HUES6 (cell line): ENCODE results near the gene AKR1C2.
"Not testable (repeated sequence)": the region's sequence is repeated elsewhere in the genome, so short reads cannot be mapped to it uniquely, and the experiment has no call there.

Experiments used
- H3K27ac ChIP-seq: 2 replicates; pipeline ENCODE4 v1.7.0; 2013; ENCODE audit warnings: low read depth, mild to moderate bottlenecking, low read length, inconsistent platforms
- H3K27me3 ChIP-seq: 2 replicates; pipeline ENCODE4 v1.6.1; 2013; ENCODE audit warnings: low read length; ENCODE audit not compliant: control insufficient read depth, insufficient read depth
- H3K36me3 ChIP-seq: 2 replicates; pipeline ENCODE4 v1.6.1; 2013; ENCODE audit warnings: low read length; ENCODE audit not compliant: control insufficient read depth, insufficient read depth
- H3K4me1 ChIP-seq: 2 replicates; pipeline ENCODE4 v1.6.1; 2013; ENCODE audit warnings: low read length; ENCODE audit not compliant: control insufficient read depth, insufficient read depth
- H3K4me3 ChIP-seq: 2 replicates; pipeline ENCODE4 v1.5.1; 2013; ENCODE audit warnings: low read depth, low read length
- H3K9ac ChIP-seq: one replicate; pipeline ENCODE4 v1.6.1; 2013; ENCODE audit warnings: mild to moderate bottlenecking, low read length
- H3K9me3 ChIP-seq: 2 replicates; pipeline ENCODE4 v1.6.1; 2013; ENCODE audit warnings: low read depth, low read length; ENCODE audit not compliant: control insufficient read depth, insufficient read depth

The AKR1C2 gene

DNA sequence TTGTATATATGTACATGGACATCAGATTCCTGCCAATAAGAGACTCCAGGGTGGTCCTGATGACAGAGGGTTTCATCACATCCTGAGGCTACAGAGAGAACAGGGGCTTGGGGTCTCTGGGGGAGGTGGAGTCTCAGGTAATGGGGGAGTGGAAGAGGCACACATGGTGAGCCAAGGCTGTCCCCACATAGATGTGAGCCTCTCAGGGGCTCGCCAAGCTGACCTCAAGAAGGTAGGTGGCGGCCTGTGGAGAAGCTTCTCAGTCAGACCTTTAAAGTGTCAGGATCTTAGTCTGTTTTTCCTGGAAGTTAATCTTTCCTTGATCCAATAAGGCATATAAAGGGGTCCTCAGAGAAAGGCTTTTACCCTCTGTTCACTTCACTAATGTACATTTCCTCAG lies 62.7 kb downstream of the AKR1C2 start:
- H3K4me1 ChIP-seq = peaks cover 14% of the 10 kb centered on the region
- H3K36me3 ChIP-seq, H3K9ac ChIP-seq, H3K9me3 ChIP-seq, H3K4me3 ChIP-seq, H3K27me3 ChIP-seq, H3K27ac ChIP-seq: not testable (repeated sequence)

DNA sequence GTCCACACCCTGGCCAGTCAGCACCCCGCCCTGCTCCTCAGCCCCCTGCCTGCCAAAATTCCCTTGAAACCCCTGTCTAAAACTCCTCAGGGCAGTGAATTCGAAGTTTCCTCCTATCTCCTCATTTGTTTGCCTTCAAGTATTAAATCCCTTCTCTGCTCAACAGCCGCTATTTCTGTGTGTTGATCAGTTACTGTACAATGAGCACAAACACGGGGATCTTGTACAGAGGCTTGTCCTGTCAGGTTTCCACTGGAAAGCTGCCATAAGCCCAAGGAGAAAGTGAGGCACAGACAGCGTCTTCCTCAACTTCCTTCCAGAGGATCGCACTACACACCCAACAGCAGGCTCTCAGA lies 63.6 kb downstream of the AKR1C2 start:
- H3K9me3 ChIP-seq, H3K4me3 ChIP-seq, H3K36me3 ChIP-seq, H3K9ac ChIP-seq, H3K27ac ChIP-seq, H3K27me3 ChIP-seq: not testable (repeated sequence)
- peaks cover 12% of the 10 kb centered on the region for H3K4me1 ChIP-seq

- H3K9ac ChIP-seq = no peak overlapping the region
- H3K4me1 ChIP-seq = peaks cover 6% of the 10 kb centered on the region
- no peaks in the 10 kb centered on the region for H3K36me3 ChIP-seq
- no peaks in the 10 kb centered on the region for H3K27me3 ChIP-seq
- H3K4me3 ChIP-seq = no peak overlapping the region
- H3K9me3 ChIP-seq = no peaks in the 10 kb centered on the region
- H3K27ac ChIP-seq = no peak overlapping the region
Observed at GRCh38 chr10:4939224-4940072, 64.2 kb downstream of the AKR1C2 start.
